NCI-H446 (cell line): ENCODE data around the gene CDS1.
"Not testable (repeated sequence)": the region's sequence is repeated elsewhere in the genome, so short reads cannot be mapped to it uniquely, and the experiment has no call there.

ENCODE experiments used
- DNase-seq, 2 experiments: peaks; one replicate each; lab custom pipeline; 2025; lab: John Stamatoyannopoulos, UW

Gene CDS1

GRCh38 chr4:84673475-84674240 lies 90.7 kb downstream of the CDS1 start:
- no peak for DNase-seq

- DNase-seq, result no peak
Observed at GRCh38 chr4:84677093-84677492, 94.2 kb downstream of the CDS1 start.

GRCh38 chr4:84677995-84678394 lies 95.1 kb downstream of the CDS1 start:
- no peak for DNase-seq

- no peak for DNase-seq
Observed at GRCh38 chr4:84678976-84679744, 96.2 kb downstream of the CDS1 start.

- no peak for DNase-seq
Observed at GRCh38 chr4:84680956-84681355, 98.0 kb downstream of the CDS1 start.

- DNase-seq, result no peak
Observed at GRCh38 chr4:84681486-84682274, 98.8 kb downstream of the CDS1 start.

- not testable (repeated sequence) for DNase-seq
Observed at GRCh38 chr4:84682661-84683060, 99.7 kb downstream of the CDS1 start.

- no peak for DNase-seq
Observed at GRCh38 chr4:84683064-84683850, 100.3 kb downstream of the CDS1 start.

GRCh38 chr4:84684361-84684760 lies 101.4 kb downstream of the CDS1 start:
- no peak for DNase-seq

GRCh38 chr4:84685105-84685504 lies 102.2 kb downstream of the CDS1 start:
- DNase-seq, result no peak

- DNase-seq, result no peak
Observed at GRCh38 chr4:84688605-84689004, 105.7 kb downstream of the CDS1 start.

GRCh38 chr4:84689197-84689596 lies 106.3 kb downstream of the CDS1 start:
- no peak for DNase-seq

GRCh38 chr4:84690481-84690880 lies 107.6 kb downstream of the CDS1 start:
- no peak for DNase-seq

GRCh38 chr4:84691170-84691691 lies 108.3 kb downstream of the CDS1 start:
- no peak for DNase-seq

- no peak for DNase-seq
Observed at GRCh38 chr4:84691800-84692199, 108.9 kb downstream of the CDS1 start.

GRCh38 chr4:84697159-84697558 lies 114.2 kb downstream of the CDS1 start:
- DNase-seq, result no peak

GRCh38 chr4:84697615-84698201 lies 114.8 kb downstream of the CDS1 start:
- no peak for DNase-seq

- no peak for DNase-seq
Observed at GRCh38 chr4:84699001-84699671, 116.2 kb downstream of the CDS1 start.
